GM12878 (cell line): ENCODE data around the gene PKMYT1.

ENCODE experiments used
- EP300 ChIP-seq, 2 experiments: fragments of 150-350 bp in 1 of 2; IDR thresholded peaks; 2 replicates each; pipeline ENCODE4 v1.6.1; 2011 to 2012; ENCODE audit warnings: low read depth in 2 of 2, low read length in 2 of 2, borderline replicate concordance in 1 of 2, improper control_type of control experiment in 1 of 2, inconsistent platforms in 1 of 2; ENCODE audit not compliant: control insufficient read depth in 1 of 2
- KDM1A ChIP-seq: fragments of 200-600 bp; sonication (generic); IDR thresholded peaks from 2 replicates; pipeline ENCODE4 v1.6.1; 2016; ENCODE audit warnings: borderline replicate concordance
- RCOR1 ChIP-seq: conservative IDR thresholded peaks from 2 replicates; pipeline ENCODE4 v1.6.1; 2012; ENCODE audit warnings: low read depth, low read length, improper control_type of control experiment
- TF ChIP-seq, protein P1 (sequence below), 3 experiments: IDR thresholded peaks in 2 of 3; conservative IDR thresholded peaks in 1 of 3; 2 replicates each; pipeline ENCODE4 v1.5.1; 2011; ENCODE audit warnings: low read depth in 3 of 3, low read length in 3 of 3, mild to moderate bottlenecking in 3 of 3, control low read depth in 2 of 3, moderate library complexity in 2 of 3, inconsistent platforms in 1 of 3, mixed read lengths in 1 of 3; ENCODE audit not compliant: control insufficient read depth in 2 of 3, insufficient read depth in 1 of 3; ENCODE audit errors: extremely low read depth in 1 of 3

DNA sequence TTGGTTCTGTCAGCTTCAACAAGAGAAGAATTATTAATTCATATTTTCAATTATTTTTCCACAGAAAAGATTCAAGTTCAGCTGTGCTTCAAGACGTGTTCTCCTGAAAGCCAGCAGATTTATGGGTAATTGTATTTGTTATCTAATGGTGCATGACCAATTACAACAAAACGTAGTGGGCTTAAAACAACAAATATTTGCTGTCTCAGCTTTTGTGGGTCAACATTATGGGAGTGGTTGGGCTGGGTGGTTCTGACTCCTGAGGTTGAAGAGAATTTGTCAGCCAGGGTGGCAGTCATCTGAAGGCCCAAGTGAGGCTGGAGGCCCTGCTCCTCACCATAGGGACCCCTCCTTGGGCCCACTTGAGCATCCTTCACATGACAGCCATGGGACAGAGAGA lies 40.3 kb downstream of the PKMYT1 start:
- TF ChIP-seq, protein P1, sequence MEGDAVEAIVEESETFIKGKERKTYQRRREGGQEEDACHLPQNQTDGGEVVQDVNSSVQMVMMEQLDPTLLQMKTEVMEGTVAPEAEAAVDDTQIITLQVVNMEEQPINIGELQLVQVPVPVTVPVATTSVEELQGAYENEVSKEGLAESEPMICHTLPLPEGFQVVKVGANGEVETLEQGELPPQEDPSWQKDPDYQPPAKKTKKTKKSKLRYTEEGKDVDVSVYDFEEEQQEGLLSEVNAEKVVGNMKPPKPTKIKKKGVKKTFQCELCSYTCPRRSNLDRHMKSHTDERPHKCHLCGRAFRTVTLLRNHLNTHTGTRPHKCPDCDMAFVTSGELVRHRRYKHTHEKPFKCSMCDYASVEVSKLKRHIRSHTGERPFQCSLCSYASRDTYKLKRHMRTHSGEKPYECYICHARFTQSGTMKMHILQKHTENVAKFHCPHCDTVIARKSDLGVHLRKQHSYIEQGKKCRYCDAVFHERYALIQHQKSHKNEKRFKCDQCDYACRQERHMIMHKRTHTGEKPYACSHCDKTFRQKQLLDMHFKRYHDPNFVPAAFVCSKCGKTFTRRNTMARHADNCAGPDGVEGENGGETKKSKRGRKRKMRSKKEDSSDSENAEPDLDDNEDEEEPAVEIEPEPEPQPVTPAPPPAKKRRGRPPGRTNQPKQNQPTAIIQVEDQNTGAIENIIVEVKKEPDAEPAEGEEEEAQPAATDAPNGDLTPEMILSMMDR (IDR thresholded peaks at IDR 0.05 in 2 of 3, conservative IDR thresholded peaks at IDR 0.05 in 1 of 3; ENCODE audit: control insufficient read depth in 2 of 3, extremely low read depth in 1 of 3, insufficient read depth in 1 of 3, low read depth in 3 of 3, low read length in 3 of 3): no peak
- TF ChIP-seq EP300 (IDR thresholded peaks at IDR 0.05; ENCODE audit: borderline replicate concordance in 1 of 2, control insufficient read depth in 1 of 2, low read depth in 2 of 2, low read length in 2 of 2) (no peak), KDM1A (no peak), RCOR1 (no peak)
